Neural cell (in vitro differentiated cells): ENCODE results near the gene NECAB3. TPM values are rescaled to one million over a fixed set of nuclear protein-coding genes. Genes with fewer than 3 reads are reported as not detected.

Experiments
- H2AFZ ChIP-seq: fragments of 200-600, 300-800 bp; sonication (generic), shearing (Covaris generic); 2 replicates; pipeline ENCODE4 v1.6.0; 2014; ENCODE audit warnings: low read depth, mild to moderate bottlenecking, antibody characterized with exemption, low read length, moderate library complexity
- H3F3A ChIP-seq: fragments of 200-600 bp; shearing (Covaris generic); 2 replicates; pipeline ENCODE4 v1.6.1; 2016; ENCODE audit warnings: mild to moderate bottlenecking, moderate library complexity, mixed read lengths, antibody characterized with exemption, low read length; ENCODE audit not compliant: insufficient read depth, poor library complexity, severe bottlenecking
- H3K27ac ChIP-seq: fragments of 200-600, 300-800 bp; sonication (generic), shearing (Covaris generic); 2 replicates; pipeline ENCODE4 v1.5.1; 2014; ENCODE audit warnings: mild to moderate bottlenecking, low read length, moderate library complexity
- H3K27me3 ChIP-seq: fragments of 300-800, 200-600 bp; sonication (generic), shearing (Covaris generic); 2 replicates; pipeline ENCODE4 v1.6.0; 2014; ENCODE audit warnings: mild to moderate bottlenecking, low read depth, low read length, moderate library complexity; ENCODE audit not compliant: insufficient read depth
- H3K36me3 ChIP-seq: fragments of 300-800, 200-600 bp; sonication (generic), shearing (Covaris generic); 2 replicates; pipeline ENCODE4 v1.5.1; 2014; ENCODE audit warnings: mild to moderate bottlenecking, antibody characterized with exemption, low read length, moderate library complexity; ENCODE audit not compliant: insufficient read depth
- H3K4me2 ChIP-seq: fragments of 300-800, 200-600 bp; sonication (generic), shearing (Covaris generic); 2 replicates; pipeline ENCODE4 v1.6.0; 2014; ENCODE audit warnings: mild to moderate bottlenecking, low read length
- H3K4me3 ChIP-seq: fragments of 300-800, 200-600 bp; sonication (generic), shearing (Covaris generic); 2 replicates; pipeline ENCODE4 v1.5.1; 2014; ENCODE audit warnings: mild to moderate bottlenecking, low read length, moderate library complexity
- H3K79me2 ChIP-seq: fragments of 200-600 bp; shearing (Covaris generic); replicated peaks from 2 replicates; pipeline ENCODE4 v1.6.0; 2014; ENCODE audit warnings: mild to moderate bottlenecking, low read length, moderate library complexity; ENCODE audit not compliant: insufficient read depth
- H3K9ac ChIP-seq: fragments of 300-800, 200-600 bp; sonication (generic), shearing (Covaris generic); 2 replicates; pipeline ENCODE4 v1.6.1; 2016; ENCODE audit warnings: mild to moderate bottlenecking, low read length, mixed read lengths
- H3K9me2 ChIP-seq: fragments of 200-600 bp; shearing (Covaris generic); 2 replicates; pipeline ENCODE4 v1.6.1; 2016; ENCODE audit warnings: mild to moderate bottlenecking, low read length, mixed read lengths; ENCODE audit not compliant: insufficient read depth
- H3K9me3 ChIP-seq: fragments of 200-600, 300-800 bp; sonication (generic), shearing (Covaris generic); 2 replicates; pipeline ENCODE4 v1.6.1; 2016; ENCODE audit warnings: mild to moderate bottlenecking, mixed run types, low read length, moderate library complexity, mixed read lengths
- H4K20me1 ChIP-seq: fragments of 200-600 bp; shearing (Covaris generic); 2 replicates; pipeline ENCODE4 v1.6.1; 2016; ENCODE audit warnings: mild to moderate bottlenecking, mixed run types; ENCODE audit not compliant: insufficient read depth
- CTCF ChIP-seq: fragments of 450-650 bp; IDR thresholded peaks from 2 replicates; pipeline ENCODE4 v1.5.1; 2014; ENCODE audit warnings: antibody characterized with exemption, mild to moderate bottlenecking, moderate library complexity; ENCODE audit not compliant: poor library complexity, severe bottlenecking
- POLR2AphosphoS5 ChIP-seq: IDR thresholded peaks from 2 replicates; pipeline ENCODE4 v1.6.1; 2012
- RAD21 ChIP-seq: fragments of 450-650 bp; conservative IDR thresholded peaks from 2 replicates; pipeline ENCODE4 v1.6.1; 2014; ENCODE audit warnings: antibody characterized with exemption, mild to moderate bottlenecking, moderate library complexity
- REST ChIP-seq: IDR thresholded peaks from 2 replicates; pipeline ENCODE4 v1.6.1; 2012; ENCODE audit warnings: borderline replicate concordance
- SMC3 ChIP-seq: fragments of 450-650 bp; conservative IDR thresholded peaks from 2 replicates; pipeline ENCODE4 v1.6.1; 2014; ENCODE audit warnings: antibody characterized with exemption, mild to moderate bottlenecking, moderate library complexity; ENCODE audit not compliant: poor library complexity
- polyA plus RNA-seq: library from polyadenylated mRNA; depleted of rRNA; stranded (reverse); fragments of >200 nt; gene quantifications from 2 replicates; pipeline ENCODE4 v1.2.3, GENCODE V29; 2014

Gene NECAB3
- polyA plus RNA-seq, 1 donor from 2014 or later, result 21.4 TPM

GRCh38 chr20:33711446-33711738 lies 37.2 kb upstream of the NECAB3 start:
- H3K27ac ChIP-seq, result no peak overlapping the region
- H3K27me3 ChIP-seq, result no peaks in the 10 kb centered on the region
- no peaks in the 10 kb centered on the region for H3K9me2 ChIP-seq
- TF ChIP-seq REST (no peak), SMC3 (no peak), CTCF (no peak), RAD21 (no peak), POLR2AphosphoS5 (no peak)
- no peaks in the 10 kb centered on the region for H3K9me3 ChIP-seq
- H3K36me3 ChIP-seq, result no peaks in the 10 kb centered on the region
- no peaks in the 10 kb centered on the region for H3K79me2 ChIP-seq
- no peaks in the 10 kb centered on the region for H3F3A ChIP-seq
- no peak overlapping the region for H2AFZ ChIP-seq
- no peaks in the 10 kb centered on the region for H4K20me1 ChIP-seq
- no peak overlapping the region for H3K9ac ChIP-seq
- H3K4me2 ChIP-seq, result no peak overlapping the region
- no peak overlapping the region for H3K4me3 ChIP-seq

GRCh38 chr20:33710681-33711445 lies 36.6 kb upstream of the NECAB3 start:
- Histone ChIP-seq H4K20me1 (no peaks in the 10 kb centered on the region), H3K9ac (no peak overlapping the region), H3K27me3 (no peaks in the 10 kb centered on the region), H3K4me2 (no peak overlapping the region), H3K36me3 (no peaks in the 10 kb centered on the region), H3K4me3 (no peak overlapping the region), H3K9me2 (no peaks in the 10 kb centered on the region), H2AFZ (no peak overlapping the region), H3F3A (no peaks in the 10 kb centered on the region), H3K9me3 (no peaks in the 10 kb centered on the region), H3K79me2 (no peaks in the 10 kb centered on the region), H3K27ac (no peak overlapping the region)
- no peak for TF ChIP-seq RAD21
- TF ChIP-seq POLR2AphosphoS5, result no peak
- no peak for TF ChIP-seq REST
